Heart left ventricle (tissue), 13 donors: ENCODE data around the gene NDUFC1.
"Not testable (repeated sequence)": the region's sequence is repeated elsewhere in the genome, so short reads cannot be mapped to it uniquely, and the experiment has no call there.

Experiments used
- CTCF ChIP-seq, 12 donors: fragments of 200-600 bp; sonication (generic) in 4 of 12; IDR thresholded peaks; one replicate each; pipeline versions ENCODE4 v1.5.0 to v1.8.0; 2018 to 2022; ENCODE audit warnings: antibody characterized with exemption in 12 of 12, mild to moderate bottlenecking in 5 of 12
- POLR2A ChIP-seq, 2 donors: fragments of 450-650 bp; IDR thresholded peaks; one replicate each; pipeline ENCODE4 v1.6.1; 2017; ENCODE audit warnings: antibody characterized with exemption in 2 of 2, mild to moderate bottlenecking in 2 of 2, moderate library complexity in 2 of 2
- donor health status: ischemic (EF 13 %, LVEDD 7.1; RV severe dilation, severe dysfunction).
- donor health status: DM: no; HTN: yes; CAD: no.
- donor health status: DM: no; HTN: no; CAD: no.
- donor health status: ischemic (EF 25% LVEDD 6.9; RV normal size, moderate dysfunction).
- donor health status: ischemic (EF 25% LVEDD 5.7; RV mildly dilated, moderate dysfunction).
- donor health status: ischemic (EF 35%, LVEDD 5.7; RV mildly dilated, moderate dysfunction).
- donor health status: nonischemic (EF 11% LVEDD 7.7; RV severe dilation, severe dysfunction).
- donor health status: DM: yes; HTN: yes; CAD: no.
- donor health status: PGD.
- donor health status: ischemic (EF 29% LVEDD 5.4; RV normal size, mild dysfunction).
- donor health status: nonischemic (EF 23%, LVEDD 6.1; RV moderate dilation, normal function).

DNA sequence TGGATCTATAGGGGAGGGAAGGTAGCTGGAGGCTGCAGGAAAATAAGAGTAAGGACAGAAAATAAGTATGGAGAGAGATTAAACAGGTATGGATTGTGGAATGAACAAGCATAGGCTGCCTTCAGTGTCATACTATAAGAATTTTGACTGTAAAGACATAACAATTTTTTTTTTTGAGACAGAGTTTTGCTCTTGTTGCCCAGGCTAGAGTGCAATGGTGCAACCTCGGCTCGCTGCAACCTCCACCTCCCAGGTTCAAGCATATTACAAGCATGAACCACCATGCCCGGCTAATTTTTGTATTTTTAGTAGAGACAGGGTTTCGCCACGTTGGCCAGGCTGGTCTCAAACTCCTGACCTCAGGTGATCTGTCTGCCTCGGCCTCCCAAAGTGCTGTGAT is 46.7 kb downstream of the NDUFC1 start:
- TF ChIP-seq CTCF, POLR2A (IDR thresholded peaks at IDR 0.05): not testable (repeated sequence)
